Ovary (tissue), 9 donors: ENCODE results near the gene ZNF398. TPM values are rescaled to one million over a fixed set of nuclear protein-coding genes. Genes with fewer than 3 reads are reported as not detected.

ENCODE experiments used
- DNase-seq, 5 donors: peaks; one replicate each; pipeline ENCODE4 v3.0.0-alpha.2; 2019 to 2020
- H3K27ac ChIP-seq, 2 donors: fragments of 200-600 bp; one replicate each; pipeline versions ENCODE4 v1.5.1 to v1.8.0; 2019 to 2022
- H3K27me3 ChIP-seq: fragments of 200-600 bp; one replicate; pipeline ENCODE4 v1.8.0; 2022
- H3K36me3 ChIP-seq: fragments of 200-600 bp; sonication (generic); one replicate; pipeline ENCODE4 v1.5.1; 2019
- H3K4me1 ChIP-seq: one replicate; pipeline ENCODE4 v1.8.1; 2013; ENCODE audit warnings: mild to moderate bottlenecking, moderate library complexity; ENCODE audit not compliant: insufficient read depth
- H3K4me3 ChIP-seq: fragments of 200-600 bp; sonication (generic); one replicate; pipeline ENCODE4 v1.5.1; 2017
- H3K9me3 ChIP-seq, 2 donors: fragments of 200-600 bp in 1 of 2; sonication (generic) in 1 of 2; one replicate each; pipeline versions ENCODE4 v1.5.1 to v1.8.1; 2013 to 2019; ENCODE audit warnings: mild to moderate bottlenecking in 1 of 2, moderate library complexity in 1 of 2
- CTCF ChIP-seq, 3 donors: fragments of 450-650 bp in 2 of 3; fragments of 200-600 bp in 1 of 3; IDR thresholded peaks; one replicate each; pipeline versions ENCODE4 v1.5.1 to v1.8.0; 2016 to 2022; ENCODE audit warnings: antibody characterized with exemption in 3 of 3, mild to moderate bottlenecking in 1 of 3
- EP300 ChIP-seq: sonication (generic); formaldehyde crosslinking; IDR thresholded peaks from one replicate; pipeline ENCODE4 v1.6.1; 2017; ENCODE audit warnings: antibody characterized with exemption
- POLR2A ChIP-seq: fragments of 450-650 bp; IDR thresholded peaks from one replicate; pipeline ENCODE4 v1.6.1; 2017; ENCODE audit warnings: antibody characterized with exemption, mild to moderate bottlenecking, moderate library complexity
- WGBS, 3 donors: extraction: QIAGEN DNeasy Blood & Tissue Kit in 1 of 3; methylation state at CpG; one replicate each; pipeline versions ENCODE4 v1.1.5 to v1.1.7; 2013 to 2017; 5-methylcytosine and 5-hydroxymethylcytosine counted together
- intact Hi-C, 4 donors: fragments of 100-400 bp; cut with DNase I; formaldehyde crosslinking; loops; one replicate each; pipeline versions ENCODE4 v1.11.0 to v1.15.1; 2022 to 2023
- polyA plus RNA-seq, 2 donors: library from polyadenylated mRNA; stranded (reverse); fragments of 200-250 nt in 1 of 2; fragments of 350-450 nt in 1 of 2; fragmentation: Illumina TruSeq in 1 of 2; extraction: RNeasy Lipid Tissue Mini Kit (QIAGEN cat#74804) in 1 of 2; gene quantifications; one replicate each; pipeline ENCODE4 v1.2.3, GENCODE V29; 2013 to 2014
- total RNA-seq, 7 donors: library from RNA; depleted of rRNA in 2 of 7; stranded (reverse); fragments of >200 nt in 2 of 7; fragmentation: NEBNext Ultra II Directional in 3 of 7; extraction: Animal tissue kit (Norgen Biotek cat#: 25700) in 3 of 7; gene quantifications; one replicate each; pipeline versions ENCODE4 v1.1.0 to v1.2.4, GENCODE V29; 2016 to 2023
- donor health status: DM: no; HTN: no; CAD: no; lungs with moderate emphysema.
- donor health status: DM: no; HTN: no; CAD: no.
- donor health status: Bipolar disorder and iron deficiency.
- donor health status: DM: yes; HTN: yes; CAD: no.
- donor health status: DM: no; HTN: no; CAD: no.
- donor health status: DM: yes; HTN: yes; CAD: no.

Gene ZNF398
- total and polyA plus RNA-seq, 9 donors = 5.0 to 20.6 (median 17.3) TPM

GRCh38 chr7:149179241-149179640 lies 32.0 kb downstream of the ZNF398 start:
- H3K4me3 ChIP-seq = no peak overlapping the region
- no peaks in the 10 kb centered on the region for H3K9me3 ChIP-seq
- TF ChIP-seq EP300 (no peak), POLR2A (no peak), CTCF (IDR thresholded peaks at IDR 0.05) (no peak)
- no peaks in the 10 kb centered on the region for H3K36me3 ChIP-seq
- H3K4me1 ChIP-seq = no peaks in the 10 kb centered on the region
- H3K27ac ChIP-seq = no peak overlapping the region
- intact Hi-C loops = no loop called here
- no peak for DNase-seq
- WGBS, 3 donors = 96 to 98% (median 96%) methylated on average over 18 to 19 of the region's 19 CpGs
- H3K27me3 ChIP-seq = no peaks in the 10 kb centered on the region

- H3K27ac ChIP-seq = no peak overlapping the region
- no peak for TF ChIP-seq EP300
- no peak for TF ChIP-seq CTCF (IDR thresholded peaks at IDR 0.05)
- no peak for TF ChIP-seq POLR2A
- no peaks in the 10 kb centered on the region for H3K9me3 ChIP-seq
- H3K4me1 ChIP-seq = no peaks in the 10 kb centered on the region
- H3K36me3 ChIP-seq = no peaks in the 10 kb centered on the region
- intact Hi-C loops = no loop called here
- no peaks in the 10 kb centered on the region for H3K27me3 ChIP-seq
- no peak overlapping the region for H3K4me3 ChIP-seq
- no peak for DNase-seq
Observed at GRCh38 chr7:149180722-149181449, 33.6 kb downstream of the ZNF398 start.

GRCh38 chr7:149181450-149181790 lies 34.2 kb downstream of the ZNF398 start:
- DNase-seq = no peak
- intact Hi-C loops = no loop called here
- Histone ChIP-seq H3K27ac (no peak overlapping the region), H3K36me3 (no peaks in the 10 kb centered on the region), H3K9me3 (no peaks in the 10 kb centered on the region), H3K4me3 (no peak overlapping the region), H3K4me1 (no peaks in the 10 kb centered on the region), H3K27me3 (no peaks in the 10 kb centered on the region)
- TF ChIP-seq POLR2A = no peak
- no peak for TF ChIP-seq CTCF (IDR thresholded peaks at IDR 0.05)
- TF ChIP-seq EP300 = no peak

- no peak for DNase-seq
- H3K36me3 ChIP-seq = no peaks in the 10 kb centered on the region
- H3K4me1 ChIP-seq = no peaks in the 10 kb centered on the region
- H3K9me3 ChIP-seq = no peaks in the 10 kb centered on the region
- no peak for TF ChIP-seq CTCF (IDR thresholded peaks at IDR 0.05)
- TF ChIP-seq POLR2A = no peak
- TF ChIP-seq EP300 = no peak
- H3K27me3 ChIP-seq = no peaks in the 10 kb centered on the region
- WGBS, 3 donors = 92 to 95% (median 95%) methylated on average over 6 of the region's 6 CpGs
- intact Hi-C loops = no loop called here
- no peak overlapping the region for H3K4me3 ChIP-seq
- no peak overlapping the region for H3K27ac ChIP-seq
Observed at GRCh38 chr7:149184274-149184673, 37.0 kb downstream of the ZNF398 start.
